ENCODE results near the gene SOSTDC1.
"Not testable (repeated sequence)": the region's sequence is repeated elsewhere in the genome, so short reads cannot be mapped to it uniquely, and the experiment has no call there.

Gene SOSTDC1

GRCh38 chr7:16465469-16466361, at the start of gene SOSTDC1:
Gene SOSTDC1, minus strand, starts transcription at chr7:16465738. Its CDS starts 70 bp downstream, at chr7:16465668.
- DNase-seq (ENCODE audit: low read depth) = no peak

GRCh38 chr7:16514729-16515128, 49.2 kb upstream of the SOSTDC1 start:
- DNase-seq (ENCODE audit: low read depth) = no peak

- DNase-seq (ENCODE audit: low read depth) = no peak
Measured at GRCh38 chr7:16514271-16514670, 48.7 kb upstream of the SOSTDC1 start.

GRCh38 chr7:16512097-16512496, 46.6 kb upstream of the SOSTDC1 start:
- DNase-seq (ENCODE audit: low read depth) = no peak

- no peak for DNase-seq (ENCODE audit: low read depth)
Measured at GRCh38 chr7:16511314-16511713, 45.8 kb upstream of the SOSTDC1 start.

- no peak for DNase-seq (ENCODE audit: low read depth)
Measured at GRCh38 chr7:16509829-16510228, 44.3 kb upstream of the SOSTDC1 start.

- DNase-seq (ENCODE audit: low read depth) = not testable (repeated sequence)
Measured at GRCh38 chr7:16506422-16506821, 40.9 kb upstream of the SOSTDC1 start.

GRCh38 chr7:16504019-16504418, 38.5 kb upstream of the SOSTDC1 start:
- DNase-seq (ENCODE audit: low read depth) = no peak

GRCh38 chr7:16502303-16502702, 36.8 kb upstream of the SOSTDC1 start:
- no peak for DNase-seq (ENCODE audit: low read depth)

GRCh38 chr7:16498122-16498521, 32.6 kb upstream of the SOSTDC1 start:
- DNase-seq (ENCODE audit: low read depth) = no peak

GRCh38 chr7:16494955-16495719, 29.6 kb upstream of the SOSTDC1 start:
- no peak for DNase-seq (ENCODE audit: low read depth)

- DNase-seq (ENCODE audit: low read depth) = no peak
Measured at GRCh38 chr7:16494551-16494950, 29.0 kb upstream of the SOSTDC1 start.

- no peak for DNase-seq (ENCODE audit: low read depth)
Measured at GRCh38 chr7:16493266-16493665, 27.7 kb upstream of the SOSTDC1 start.

GRCh38 chr7:16492513-16493062, 27.1 kb upstream of the SOSTDC1 start:
- DNase-seq (ENCODE audit: low read depth) = no peak

- DNase-seq (ENCODE audit: low read depth) = no peak
Measured at GRCh38 chr7:16491148-16491547, 25.6 kb upstream of the SOSTDC1 start.

- DNase-seq (ENCODE audit: low read depth) = no peak
Measured at GRCh38 chr7:16484453-16485158, 19.1 kb upstream of the SOSTDC1 start.

GRCh38 chr7:16479591-16479990, 14.1 kb upstream of the SOSTDC1 start:
- DNase-seq (ENCODE audit: low read depth) = no peak

- DNase-seq (ENCODE audit: low read depth) = no peak
Measured at GRCh38 chr7:16479161-16479560, 13.6 kb upstream of the SOSTDC1 start.

- DNase-seq (ENCODE audit: low read depth) = no peak
Measured at GRCh38 chr7:16471933-16472332, 6.4 kb upstream of the SOSTDC1 start.

- no peak for DNase-seq (ENCODE audit: low read depth)
Measured at GRCh38 chr7:16463949-16464715, 1.4 kb downstream of the SOSTDC1 start.

GRCh38 chr7:16463520-16463919, 2.0 kb downstream of the SOSTDC1 start:
- DNase-seq (ENCODE audit: low read depth) = no peak
